ENCODE measurements around the gene HSPBAP1. TPM values are rescaled to one million over a fixed set of nuclear protein-coding genes. Genes with fewer than 3 reads are reported as not detected.

Gene HSPBAP1
- total RNA-seq, 4 donors from 2014 or later = 7.8 to 21.3 (median 13.3) TPM

GRCh38 chr3:122773944-122774509, 19.6 kb downstream of the HSPBAP1 start:
- TF ChIP-seq CTCF (IDR thresholded peaks at IDR 0.05) = no peak
- DNase-seq (ENCODE audit: low spot score) (no peak), ATAC-seq (ENCODE audit: low FRiP score) (no peak)

- no peak for TF ChIP-seq CTCF (IDR thresholded peaks at IDR 0.05)
- DNase-seq (ENCODE audit: low spot score) (no peak), ATAC-seq (ENCODE audit: low FRiP score) (no peak)
Observed at GRCh38 chr3:122772827-122773226, 20.8 kb downstream of the HSPBAP1 start.

GRCh38 chr3:122770521-122771202, 23.0 kb downstream of the HSPBAP1 start:
- ATAC-seq (ENCODE audit: low FRiP score) (no peak), DNase-seq (ENCODE audit: low spot score) (no peak)
- no peak for TF ChIP-seq CTCF (IDR thresholded peaks at IDR 0.05)

GRCh38 chr3:122767540-122768372, 25.9 kb downstream of the HSPBAP1 start:
- DNase-seq (ENCODE audit: low spot score) (no peak), ATAC-seq (ENCODE audit: low FRiP score) (peak; percentile 80)
- TF ChIP-seq CTCF (IDR thresholded peaks at IDR 0.05) = no peak

- no peak for DNase-seq (ENCODE audit: low spot score)
- no peak for TF ChIP-seq CTCF (IDR thresholded peaks at IDR 0.05)
- no peak for ATAC-seq (ENCODE audit: low FRiP score)
Observed at GRCh38 chr3:122766430-122766829, 27.2 kb downstream of the HSPBAP1 start.

- no peak for DNase-seq (ENCODE audit: low spot score)
- peak; percentile 40 for ATAC-seq (ENCODE audit: low FRiP score)
- TF ChIP-seq CTCF (IDR thresholded peaks at IDR 0.05) = no peak
Observed at GRCh38 chr3:122760453-122761271, 33.0 kb downstream of the HSPBAP1 start.
